Panc1 (cell line): ENCODE results near the gene GPR15. TPM values are rescaled to one million over a fixed set of nuclear protein-coding genes. Genes with fewer than 3 reads are reported as not detected.

Experiments used
- ATAC-seq: fragments of 200-7000 bp; cut with Tn5 transposase; 2 replicates; pipeline ENCODE4 v1.9.1; 2020; ENCODE audit warnings: mild to moderate bottlenecking, moderate library complexity
- BruUV-seq: library from RNA; stranded (reverse); fragments of 400-500 nt; replicated peaks from 2 replicates; lab custom pipeline; 2021; lab: Mats Ljungman, UMichigan
- CTCF ChIA-PET: fragments of 300-600 bp; sonication (Branson Sonifier 250); formaldehyde crosslinking; loops from one replicate; lab custom pipeline; 2022; ENCODE audit warnings: antibody characterized with exemption; lab: Charles Lee
- POLR2A ChIA-PET: fragments of 300-600 bp; sonication (Branson Sonifier 250); formaldehyde crosslinking; loops from one replicate; lab custom pipeline; 2022; ENCODE audit warnings: antibody characterized with exemption; lab: Charles Lee
- DNase-seq: peaks from one replicate; pipeline ENCODE4 v3.0.0-alpha.2; 2010; ENCODE audit warnings: low read depth, low spot score
- H3K27ac ChIP-seq: 2 replicates; pipeline ENCODE4 v1.5.1; 2011; ENCODE audit warnings: mild to moderate bottlenecking, low read length, inconsistent platforms
- H3K27me3 ChIP-seq: fragments of 200-500 bp; sonication (Bioruptor generic); 2 replicates; pipeline ENCODE4 v1.6.0; 2014; ENCODE audit warnings: low read length, inconsistent platforms; ENCODE audit not compliant: control insufficient read depth, insufficient read depth
- H3K36me3 ChIP-seq: fragments of 200-500 bp; sonication (Bioruptor generic); 2 replicates; pipeline ENCODE4 v1.5.1; 2014; ENCODE audit warnings: inconsistent platforms, mild to moderate bottlenecking, low read length, moderate library complexity; ENCODE audit not compliant: control insufficient read depth, insufficient read depth
- H3K4me1 ChIP-seq: 2 replicates; pipeline ENCODE4 v1.5.1; 2011; ENCODE audit warnings: inconsistent platforms, mild to moderate bottlenecking, low read length, moderate library complexity; ENCODE audit not compliant: control insufficient read depth, insufficient read depth
- H3K4me3 ChIP-seq, 2 experiments: 2 replicates each; pipeline ENCODE4 v1.5.1; 2011 to 2012; ENCODE audit warnings: low read depth in 2 of 2, low read length in 2 of 2, mild to moderate bottlenecking in 2 of 2, inconsistent platforms in 1 of 2, moderate library complexity in 1 of 2
- H3K9me3 ChIP-seq: fragments of 200-500 bp; sonication (Bioruptor generic); 2 replicates; pipeline ENCODE4 v1.5.1; 2014; ENCODE audit warnings: low read depth, mild to moderate bottlenecking, inconsistent platforms, low read length, moderate library complexity; ENCODE audit not compliant: control insufficient read depth, insufficient read depth
- CTCF ChIP-seq: fragments of 450-650 bp; IDR thresholded peaks from 2 replicates; pipeline ENCODE4 v1.5.1; 2017; ENCODE audit warnings: mild to moderate bottlenecking
- POLR2AphosphoS5 ChIP-seq: IDR thresholded peaks from 2 replicates; pipeline ENCODE4 v1.6.1; 2012; ENCODE audit warnings: mild to moderate bottlenecking, low read depth, low read length, moderate library complexity
- SIN3A ChIP-seq: IDR thresholded peaks from 2 replicates; pipeline ENCODE4 v1.6.1; 2012; ENCODE audit warnings: low read depth, mild to moderate bottlenecking, low read length, moderate library complexity, borderline replicate concordance; ENCODE audit not compliant: insufficient read depth
- TCF7L2 ChIP-seq: IDR thresholded peaks from 2 replicates; pipeline ENCODE4 v1.6.1; 2011; ENCODE audit warnings: mild to moderate bottlenecking, low read depth, low read length, inconsistent platforms
- in situ Hi-C: cut with HindIII; loops from 2 replicates; pipeline ENCODE4 v1.10.0; 2016; ENCODE audit warnings: low sequenced_read_pairs, low pct_unique_long_range_greater_than_20kb
- intact Hi-C: fragments of 100-400 bp; cut with micrococcal nuclease; formaldehyde crosslinking; loops from one replicate; pipeline ENCODE4 v1.10.0; 2022; ENCODE audit not compliant: unreplicated experiment
- total RNA-seq: library from RNA; stranded (reverse); gene quantifications from one replicate; pipeline ENCODE4 v1.2.1, GENCODE V29; 2021; ENCODE audit not compliant: unreplicated experiment
- TF ChIP-seq, protein P1 (sequence below), 2 experiments: IDR thresholded peaks; 2 replicates each; pipeline ENCODE4 v1.6.1; 2011 to 2012; ENCODE audit warnings: low read depth in 2 of 2, control low read depth in 1 of 2, low read length in 1 of 2, mild to moderate bottlenecking in 1 of 2, moderate library complexity in 1 of 2; ENCODE audit not compliant: insufficient read depth in 1 of 2

The GPR15 gene
- total RNA-seq, 1 experiment from 2014 or later: not detected

GRCh38 chr3:98550833-98551232 is 19.1 kb downstream of the GPR15 start:
- no peak overlapping the region for H3K4me3 ChIP-seq
- no peaks in the 10 kb centered on the region for H3K9me3 ChIP-seq
- H3K27me3 ChIP-seq: peaks cover 25% of the 10 kb centered on the region
- ATAC-seq (no peak), DNase-seq (no peak)
- H3K4me1 ChIP-seq: no peaks in the 10 kb centered on the region
- TF ChIP-seq POLR2AphosphoS5 (no peak), CTCF (no peak), SIN3A (no peak), TCF7L2 (no peak)
- TF ChIP-seq, protein P1, sequence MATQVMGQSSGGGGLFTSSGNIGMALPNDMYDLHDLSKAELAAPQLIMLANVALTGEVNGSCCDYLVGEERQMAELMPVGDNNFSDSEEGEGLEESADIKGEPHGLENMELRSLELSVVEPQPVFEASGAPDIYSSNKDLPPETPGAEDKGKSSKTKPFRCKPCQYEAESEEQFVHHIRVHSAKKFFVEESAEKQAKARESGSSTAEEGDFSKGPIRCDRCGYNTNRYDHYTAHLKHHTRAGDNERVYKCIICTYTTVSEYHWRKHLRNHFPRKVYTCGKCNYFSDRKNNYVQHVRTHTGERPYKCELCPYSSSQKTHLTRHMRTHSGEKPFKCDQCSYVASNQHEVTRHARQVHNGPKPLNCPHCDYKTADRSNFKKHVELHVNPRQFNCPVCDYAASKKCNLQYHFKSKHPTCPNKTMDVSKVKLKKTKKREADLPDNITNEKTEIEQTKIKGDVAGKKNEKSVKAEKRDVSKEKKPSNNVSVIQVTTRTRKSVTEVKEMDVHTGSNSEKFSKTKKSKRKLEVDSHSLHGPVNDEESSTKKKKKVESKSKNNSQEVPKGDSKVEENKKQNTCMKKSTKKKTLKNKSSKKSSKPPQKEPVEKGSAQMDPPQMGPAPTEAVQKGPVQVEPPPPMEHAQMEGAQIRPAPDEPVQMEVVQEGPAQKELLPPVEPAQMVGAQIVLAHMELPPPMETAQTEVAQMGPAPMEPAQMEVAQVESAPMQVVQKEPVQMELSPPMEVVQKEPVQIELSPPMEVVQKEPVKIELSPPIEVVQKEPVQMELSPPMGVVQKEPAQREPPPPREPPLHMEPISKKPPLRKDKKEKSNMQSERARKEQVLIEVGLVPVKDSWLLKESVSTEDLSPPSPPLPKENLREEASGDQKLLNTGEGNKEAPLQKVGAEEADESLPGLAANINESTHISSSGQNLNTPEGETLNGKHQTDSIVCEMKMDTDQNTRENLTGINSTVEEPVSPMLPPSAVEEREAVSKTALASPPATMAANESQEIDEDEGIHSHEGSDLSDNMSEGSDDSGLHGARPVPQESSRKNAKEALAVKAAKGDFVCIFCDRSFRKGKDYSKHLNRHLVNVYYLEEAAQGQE (IDR thresholded peaks at IDR 0.05; ENCODE audit: insufficient read depth in 1 of 2, low read depth in 2 of 2, low read length in 1 of 2): no peak
- in situ Hi-C loops: no loop called here
- intact Hi-C loops: no loop called here
- no peaks in the 10 kb centered on the region for H3K36me3 ChIP-seq
- no peak overlapping the region for H3K27ac ChIP-seq
- POLR2A ChIA-PET: no interaction called here
- BruUV-seq: no TSS peak
- CTCF ChIA-PET: no interaction called here

DNA sequence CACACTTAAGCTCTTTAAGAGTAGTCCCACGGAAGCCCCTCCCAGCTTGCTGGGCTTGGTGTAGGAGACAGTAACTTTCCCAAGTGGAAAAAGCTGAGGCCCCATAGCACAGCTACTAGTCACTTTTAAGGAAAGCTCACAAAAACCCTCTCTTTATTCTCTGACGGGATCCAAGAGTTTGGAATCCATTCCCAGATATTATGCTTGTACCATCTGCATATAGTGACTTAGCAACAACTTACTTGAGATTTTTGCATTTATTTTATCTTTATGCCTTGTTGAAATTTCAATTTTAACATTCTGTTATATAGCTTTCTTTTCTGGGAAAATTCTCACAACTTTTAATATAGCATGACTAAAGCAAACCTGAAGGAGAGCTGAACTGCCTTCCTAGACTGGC is 19.5 kb downstream of the GPR15 start:
- Histone ChIP-seq H3K27ac (no peak overlapping the region), H3K27me3 (peaks cover 22% of the 10 kb centered on the region), H3K4me1 (no peaks in the 10 kb centered on the region), H3K4me3 (no peak overlapping the region), H3K9me3 (no peaks in the 10 kb centered on the region), H3K36me3 (no peaks in the 10 kb centered on the region)
- in situ Hi-C loops: no loop called here
- no peak for DNase-seq
- BruUV-seq: no TSS peak
- CTCF ChIA-PET: no interaction called here
- intact Hi-C loops: no loop called here
- POLR2A ChIA-PET: no interaction called here
- no peak for TF ChIP-seq TCF7L2
- TF ChIP-seq SIN3A: no peak
- TF ChIP-seq, protein P1 (IDR thresholded peaks at IDR 0.05; ENCODE audit: insufficient read depth in 1 of 2, low read depth in 2 of 2, low read length in 1 of 2): no peak
- no peak for TF ChIP-seq POLR2AphosphoS5
- no peak for TF ChIP-seq CTCF
- no peak for ATAC-seq
